Heart left ventricle (tissue), 16 donors: Measurements from ENCODE around the gene RTP1. TPM values are rescaled to one million over a fixed set of nuclear protein-coding genes. Genes with fewer than 3 reads are reported as not detected.

Experiments
- ATAC-seq, 4 donors: fragments of 200-7000 bp; cut with Tn5 transposase; one replicate each; pipeline ENCODE4 v1.9.1; 2020 to 2022; ENCODE audit warnings: moderate library complexity in 4 of 4, mild to moderate bottlenecking in 3 of 4, moderate number of reproducible peaks in 1 of 4
- DNase-seq, 5 donors: peaks; one replicate each; pipeline ENCODE4 v3.0.0-alpha.2; 2020
- H3K27ac ChIP-seq, 12 donors: fragments of 200-600 bp; sonication (generic) in 4 of 12; one replicate each; pipeline versions ENCODE4 v1.5.0 to v1.8.0; 2016 to 2022; ENCODE audit warnings: mild to moderate bottlenecking in 2 of 12
- H3K27me3 ChIP-seq, 9 donors: fragments of 200-600 bp; sonication (generic) in 2 of 9; one replicate each; pipeline versions ENCODE4 v1.5.1 to v1.8.0; 2016 to 2022; ENCODE audit warnings: mild to moderate bottlenecking in 3 of 9
- H3K36me3 ChIP-seq, 9 donors: fragments of 200-600 bp; sonication (generic) in 2 of 9; one replicate each; pipeline versions ENCODE4 v1.5.0 to v1.8.0; 2018 to 2022; ENCODE audit warnings: mild to moderate bottlenecking in 2 of 9
- H3K4me1 ChIP-seq, 12 donors: fragments of 200-600 bp; sonication (generic) in 4 of 12; one replicate each; pipeline versions ENCODE4 v1.5.0 to v1.8.0; 2016 to 2022; ENCODE audit warnings: mild to moderate bottlenecking in 3 of 12
- H3K4me3 ChIP-seq, 12 donors: fragments of 200-600 bp; sonication (generic) in 4 of 12; one replicate each; pipeline versions ENCODE4 v1.5.0 to v1.8.0; 2017 to 2022; ENCODE audit warnings: mild to moderate bottlenecking in 9 of 12, moderate library complexity in 4 of 12
- H3K9me3 ChIP-seq, 12 donors: fragments of 200-600 bp; sonication (generic) in 4 of 12; one replicate each; pipeline versions ENCODE4 v1.5.0 to v1.8.0; 2016 to 2022; ENCODE audit warnings: mild to moderate bottlenecking in 1 of 12
- POLR2A ChIP-seq, 2 donors: fragments of 450-650 bp; IDR thresholded peaks; one replicate each; pipeline ENCODE4 v1.6.1; 2017; ENCODE audit warnings: antibody characterized with exemption in 2 of 2, mild to moderate bottlenecking in 2 of 2, moderate library complexity in 2 of 2
- WGBS, 4 donors: extraction: QIAGEN DNeasy Blood & Tissue Kit in 2 of 4; methylation state at CpG; one replicate each; pipeline versions ENCODE4 v1.1.5 to v1.1.7; 2013 to 2018; 5-methylcytosine and 5-hydroxymethylcytosine counted together
- intact Hi-C, 10 donors: fragments of 100-400 bp; cut with DNase I; formaldehyde crosslinking; loops; one replicate each; pipeline versions ENCODE4 v1.11.1 to v1.14.2; 2022
- polyA plus RNA-seq, 2 donors: library from polyadenylated mRNA; stranded (reverse); fragments of 200-250 nt; gene quantifications; one replicate each; pipeline ENCODE4 v1.2.3, GENCODE V29; 2013
- total RNA-seq, 9 donors: library from RNA; depleted of rRNA in 2 of 9; stranded (reverse); fragments of >200 nt in 2 of 9; fragmentation: NEBNext Ultra II Directional in 3 of 9; extraction: Animal tissue kit (Norgen Biotek cat#: 25700) in 3 of 9; gene quantifications; one replicate each; pipeline versions ENCODE4 v1.1.0 to v1.2.4, GENCODE V29; 2016 to 2023
- TF ChIP-seq, protein P1 (sequence below), 12 donors: fragments of 200-600 bp; sonication (generic) in 4 of 12; IDR thresholded peaks; one replicate each; pipeline versions ENCODE4 v1.5.0 to v1.8.0; 2018 to 2022; ENCODE audit warnings: antibody characterized with exemption in 12 of 12, mild to moderate bottlenecking in 5 of 12
- donor health status: ischemic (EF 13 %, LVEDD 7.1; RV severe dilation, severe dysfunction).
- donor health status: healthy with polysubstance abuse.
- donor health status: DM: no; HTN: yes; CAD: no.
- donor health status: DM: no; HTN: no; CAD: no.
- donor health status: ischemic (EF 25% LVEDD 6.9; RV normal size, moderate dysfunction).
- donor health status: ischemic (EF 25% LVEDD 5.7; RV mildly dilated, moderate dysfunction).
- donor health status: healthy.
- donor health status: DM: yes; HTN: yes; CAD: no.
- donor health status: ischemic (EF 35%, LVEDD 5.7; RV mildly dilated, moderate dysfunction).
- donor health status: nonischemic (EF 11% LVEDD 7.7; RV severe dilation, severe dysfunction).
- donor health status: DM: yes; HTN: yes; CAD: no.
- donor health status: PGD.
- donor health status: ischemic (EF 29% LVEDD 5.4; RV normal size, mild dysfunction).
- donor health status: nonischemic (EF 23%, LVEDD 6.1; RV moderate dilation, normal function).

Gene RTP1
- total and polyA plus RNA-seq, 11 donors, result 0.13 TPM; not detected in 10

- Histone ChIP-seq H3K27me3 (no peaks in the 10 kb centered on the region), H3K9me3 (no peaks in the 10 kb centered on the region), H3K36me3 (no peaks in the 10 kb centered on the region), H3K4me3 (no peak overlapping the region), H3K4me1 (peaks cover 0 to 39% (median 18%) of the 10 kb centered on the region in 12 donors), H3K27ac (peak overlapping the region in 4 of 12 donors; percentile 39 to 63 (median 58))
- TF ChIP-seq, protein P1, sequence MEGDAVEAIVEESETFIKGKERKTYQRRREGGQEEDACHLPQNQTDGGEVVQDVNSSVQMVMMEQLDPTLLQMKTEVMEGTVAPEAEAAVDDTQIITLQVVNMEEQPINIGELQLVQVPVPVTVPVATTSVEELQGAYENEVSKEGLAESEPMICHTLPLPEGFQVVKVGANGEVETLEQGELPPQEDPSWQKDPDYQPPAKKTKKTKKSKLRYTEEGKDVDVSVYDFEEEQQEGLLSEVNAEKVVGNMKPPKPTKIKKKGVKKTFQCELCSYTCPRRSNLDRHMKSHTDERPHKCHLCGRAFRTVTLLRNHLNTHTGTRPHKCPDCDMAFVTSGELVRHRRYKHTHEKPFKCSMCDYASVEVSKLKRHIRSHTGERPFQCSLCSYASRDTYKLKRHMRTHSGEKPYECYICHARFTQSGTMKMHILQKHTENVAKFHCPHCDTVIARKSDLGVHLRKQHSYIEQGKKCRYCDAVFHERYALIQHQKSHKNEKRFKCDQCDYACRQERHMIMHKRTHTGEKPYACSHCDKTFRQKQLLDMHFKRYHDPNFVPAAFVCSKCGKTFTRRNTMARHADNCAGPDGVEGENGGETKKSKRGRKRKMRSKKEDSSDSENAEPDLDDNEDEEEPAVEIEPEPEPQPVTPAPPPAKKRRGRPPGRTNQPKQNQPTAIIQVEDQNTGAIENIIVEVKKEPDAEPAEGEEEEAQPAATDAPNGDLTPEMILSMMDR (IDR thresholded peaks at IDR 0.05), result no peak
- TF ChIP-seq POLR2A (IDR thresholded peaks at IDR 0.05), result no peak
- intact Hi-C loops, result no loop called here
- no peak for DNase-seq
- no peak for ATAC-seq
- 74 to 85% (median 80%) methylated on average over 2 of the region's 2 CpGs for WGBS, 4 donors
These were observed 9.8 kb downstream of the RTP1 start for GRCh38 chr3:187207062-187207461.

DNA sequence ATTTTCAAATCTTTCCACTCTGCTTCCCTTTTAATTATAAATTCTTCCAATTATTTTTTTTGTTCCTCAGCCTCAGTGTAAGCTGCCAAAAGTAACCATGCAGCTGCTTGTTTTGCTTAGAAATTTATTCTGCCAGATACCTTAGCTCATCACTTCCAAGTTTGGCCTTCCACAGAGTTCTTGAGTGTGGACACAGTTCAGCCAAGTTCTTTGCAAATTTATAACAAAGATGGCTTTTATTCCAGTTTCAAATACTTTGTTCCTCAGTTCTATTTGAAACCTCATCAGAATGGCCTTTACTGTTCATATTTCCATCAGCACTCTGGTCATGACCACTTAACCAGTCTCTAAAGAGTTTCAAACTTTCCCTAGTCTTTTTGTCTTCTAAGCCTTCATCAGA, 10.3 kb downstream of the RTP1 start:
- intact Hi-C loops, result no loop called here
- Histone ChIP-seq H3K27me3 (no peaks in the 10 kb centered on the region), H3K9me3 (no peaks in the 10 kb centered on the region), H3K4me3 (no peak overlapping the region), H3K4me1 (peaks cover 0 to 44% (median 18%) of the 10 kb centered on the region in 12 donors), H3K27ac (peak overlapping the region in 4 of 12 donors; percentile 39 to 63 (median 60)), H3K36me3 (no peaks in the 10 kb centered on the region)
- DNase-seq (no peak), ATAC-seq (peak in 1 of 4 donors; percentile 48)
- TF ChIP-seq, protein P1 (IDR thresholded peaks at IDR 0.05), result no peak
- TF ChIP-seq POLR2A (IDR thresholded peaks at IDR 0.05), result no peak

DNA sequence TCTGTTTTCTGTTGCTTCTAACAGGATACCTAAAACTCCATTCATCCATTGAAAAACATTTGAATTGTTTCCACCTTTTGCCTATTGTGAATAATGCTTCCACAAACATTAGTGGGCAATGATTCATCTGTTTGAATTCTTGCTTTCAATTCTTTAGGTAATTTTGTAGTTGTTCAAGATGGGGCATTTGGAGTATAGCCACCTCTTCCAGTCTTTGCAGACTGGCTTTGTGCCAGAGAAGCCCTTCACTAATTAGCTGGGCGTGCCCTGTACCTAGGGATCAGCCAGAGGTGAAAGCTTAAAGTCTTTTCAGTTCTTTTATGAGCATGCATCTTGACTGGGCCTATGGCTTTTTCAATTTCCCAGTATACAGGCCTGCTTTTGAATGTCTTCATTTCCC, 10.9 kb downstream of the RTP1 start:
- no peaks in the 10 kb centered on the region for H3K9me3 ChIP-seq
- WGBS, 4 donors, result 58 to 84% (median 78%) methylated on average over 1 of the region's 1 CpG
- intact Hi-C loops, result no loop called here
- DNase-seq, result no peak
- H3K27me3 ChIP-seq, result no peaks in the 10 kb centered on the region
- no peak overlapping the region for H3K4me3 ChIP-seq
- TF ChIP-seq POLR2A (IDR thresholded peaks at IDR 0.05), result no peak
- TF ChIP-seq, protein P1 (IDR thresholded peaks at IDR 0.05), result no peak
- H3K27ac ChIP-seq, result peak overlapping the region in 4 of 12 donors; percentile 12 to 63 (median 60)
- no peak for ATAC-seq
- peaks cover 0 to 46% (median 18%) of the 10 kb centered on the region in 12 donors for H3K4me1 ChIP-seq
- no peaks in the 10 kb centered on the region for H3K36me3 ChIP-seq

GRCh38 chr3:187209491-187209890, 12.2 kb downstream of the RTP1 start:
- H3K27ac ChIP-seq, result peak overlapping the region in 3 of 12 donors; percentile 21 to 63 (median 39)
- no peak overlapping the region for H3K4me3 ChIP-seq
- DNase-seq (no peak), ATAC-seq (no peak)
- intact Hi-C loops, result no loop called here
- H3K27me3 ChIP-seq, result no peaks in the 10 kb centered on the region
- TF ChIP-seq, protein P1 (IDR thresholded peaks at IDR 0.05), result no peak
- no peak for TF ChIP-seq POLR2A (IDR thresholded peaks at IDR 0.05)
- peaks cover 0 to 49% (median 18%) of the 10 kb centered on the region in 12 donors for H3K4me1 ChIP-seq
- no peaks in the 10 kb centered on the region for H3K9me3 ChIP-seq
- H3K36me3 ChIP-seq, result no peaks in the 10 kb centered on the region
